Measurements from ENCODE around the gene SLC25A12.

- no peak for TF ChIP-seq EP300 (IDR thresholded peaks at IDR 0.05)
- TF ChIP-seq CTCF (IDR thresholded peaks at IDR 0.05) = no peak
- TF ChIP-seq POLR2A (IDR thresholded peaks at IDR 0.05) = no peak
Measured at GRCh38 chr2:171745141-171745540, 148.9 kb downstream of the SLC25A12 start.
